ENCODE measurements around the gene CCDC157.

- no peak for TF ChIP-seq CTCF (conservative IDR thresholded peaks at IDR 0.05; ENCODE audit: low read depth, low read length)
- TF ChIP-seq RAD21 (IDR thresholded peaks at IDR 0.05; ENCODE audit: low read length): no peak
- TF ChIP-seq MAZ (IDR thresholded peaks at IDR 0.05; ENCODE audit: borderline replicate concordance, low read depth, low read length): no peak
- no peak for TF ChIP-seq POLR2A (IDR thresholded peaks at IDR 0.05; ENCODE audit: low read depth, low read length)
- TF ChIP-seq FOS (IDR thresholded peaks at IDR 0.05; ENCODE audit: low read depth, low read length): no peak
- TF ChIP-seq RCOR1 (IDR thresholded peaks at IDR 0.05; ENCODE audit: insufficient replicate concordance, low read length): no peak
Measured at GRCh38 chr22:30365891-30366290, 9.1 kb downstream of the CCDC157 start.

Data from IMR-90 (cell line).